KBM-7 (cell line): Measurements from ENCODE around the gene HIPK4.
"Not testable (repeated sequence)": the region's sequence is repeated elsewhere in the genome, so short reads cannot be mapped to it uniquely, and the experiment has no call there.

Source experiments
- DNase-seq: peaks from one replicate; pipeline ENCODE4 v3.0.0-alpha.2; 2015
- in situ Hi-C: fragments of 300-500 bp; cut with MboI; formaldehyde crosslinking; loops from 2 replicates; pipeline ENCODE4 v1.14.3; 2020; ENCODE audit warnings: low sequenced_read_pairs, low pct_unique_long_range_greater_than_20kb, mixed read lengths

The HIPK4 gene, protein sequence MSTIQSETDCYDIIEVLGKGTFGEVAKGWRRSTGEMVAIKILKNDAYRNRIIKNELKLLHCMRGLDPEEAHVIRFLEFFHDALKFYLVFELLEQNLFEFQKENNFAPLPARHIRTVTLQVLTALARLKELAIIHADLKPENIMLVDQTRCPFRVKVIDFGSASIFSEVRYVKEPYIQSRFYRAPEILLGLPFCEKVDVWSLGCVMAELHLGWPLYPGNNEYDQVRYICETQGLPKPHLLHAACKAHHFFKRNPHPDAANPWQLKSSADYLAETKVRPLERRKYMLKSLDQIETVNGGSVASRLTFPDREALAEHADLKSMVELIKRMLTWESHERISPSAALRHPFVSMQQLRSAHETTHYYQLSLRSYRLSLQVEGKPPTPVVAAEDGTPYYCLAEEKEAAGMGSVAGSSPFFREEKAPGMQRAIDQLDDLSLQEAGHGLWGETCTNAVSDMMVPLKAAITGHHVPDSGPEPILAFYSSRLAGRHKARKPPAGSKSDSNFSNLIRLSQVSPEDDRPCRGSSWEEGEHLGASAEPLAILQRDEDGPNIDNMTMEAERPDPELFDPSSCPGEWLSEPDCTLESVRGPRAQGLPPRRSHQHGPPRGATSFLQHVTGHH

DNA sequence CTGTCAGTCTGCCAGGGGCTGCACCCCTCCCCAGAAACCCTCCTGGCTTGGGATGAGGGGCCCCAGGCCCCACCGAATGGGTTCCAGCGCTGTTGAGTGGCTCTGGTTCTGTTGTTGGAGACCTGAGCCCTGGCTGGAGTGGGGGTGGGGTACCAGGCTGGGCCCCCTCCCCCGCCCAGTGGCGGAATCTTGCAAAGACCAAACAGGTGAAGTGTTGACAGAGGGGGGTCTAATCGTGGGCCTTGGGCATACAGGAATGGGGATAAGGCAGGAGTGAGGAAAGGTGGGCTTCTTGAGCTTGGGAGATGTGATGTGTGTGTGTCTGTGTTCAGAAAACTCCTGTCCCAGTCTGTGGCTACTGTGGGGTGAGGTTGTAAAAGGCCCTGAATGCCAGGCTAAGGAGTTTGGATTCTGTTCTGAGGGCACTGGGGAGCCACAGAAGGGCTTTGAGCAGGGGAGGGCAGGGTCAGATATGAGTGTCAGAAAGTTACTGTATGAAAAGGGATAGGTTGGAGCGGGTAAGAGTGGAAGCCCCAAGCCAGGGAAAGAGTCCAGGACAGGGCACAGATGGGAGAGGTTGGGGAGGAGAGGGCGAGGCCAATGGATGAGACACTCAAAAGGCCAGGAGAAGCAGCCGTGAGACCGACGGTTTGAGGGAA is at the start of gene HIPK4:
Gene HIPK4, minus strand, starts transcription at position 98 of the 659 bp plus-strand sequence. CDS start 279 bp downstream, outside the sequence.
- no peak for DNase-seq
- in situ Hi-C loops, result no loop called here

DNA sequence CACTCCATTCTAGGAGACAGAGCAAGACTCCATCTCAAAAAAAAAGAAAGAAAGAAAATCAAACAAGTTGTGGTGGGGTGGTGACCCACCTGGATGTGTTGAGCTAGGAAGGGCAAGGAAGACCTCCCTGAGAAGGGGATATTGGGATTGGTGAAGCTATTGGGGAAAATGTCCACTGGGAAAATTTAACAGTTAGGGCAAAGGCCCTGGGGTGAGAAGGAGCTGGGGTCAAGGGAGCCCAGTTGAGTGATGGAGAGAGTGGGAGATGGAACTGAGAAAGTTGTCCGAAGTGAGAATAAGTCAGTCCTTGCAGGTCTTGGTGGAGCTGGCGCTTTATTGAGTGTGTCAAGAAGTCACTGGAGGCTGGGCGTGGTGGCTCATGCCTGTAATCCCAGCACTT is 48.3 kb upstream of the HIPK4 start:
- in situ Hi-C loops, result no loop called here

DNA sequence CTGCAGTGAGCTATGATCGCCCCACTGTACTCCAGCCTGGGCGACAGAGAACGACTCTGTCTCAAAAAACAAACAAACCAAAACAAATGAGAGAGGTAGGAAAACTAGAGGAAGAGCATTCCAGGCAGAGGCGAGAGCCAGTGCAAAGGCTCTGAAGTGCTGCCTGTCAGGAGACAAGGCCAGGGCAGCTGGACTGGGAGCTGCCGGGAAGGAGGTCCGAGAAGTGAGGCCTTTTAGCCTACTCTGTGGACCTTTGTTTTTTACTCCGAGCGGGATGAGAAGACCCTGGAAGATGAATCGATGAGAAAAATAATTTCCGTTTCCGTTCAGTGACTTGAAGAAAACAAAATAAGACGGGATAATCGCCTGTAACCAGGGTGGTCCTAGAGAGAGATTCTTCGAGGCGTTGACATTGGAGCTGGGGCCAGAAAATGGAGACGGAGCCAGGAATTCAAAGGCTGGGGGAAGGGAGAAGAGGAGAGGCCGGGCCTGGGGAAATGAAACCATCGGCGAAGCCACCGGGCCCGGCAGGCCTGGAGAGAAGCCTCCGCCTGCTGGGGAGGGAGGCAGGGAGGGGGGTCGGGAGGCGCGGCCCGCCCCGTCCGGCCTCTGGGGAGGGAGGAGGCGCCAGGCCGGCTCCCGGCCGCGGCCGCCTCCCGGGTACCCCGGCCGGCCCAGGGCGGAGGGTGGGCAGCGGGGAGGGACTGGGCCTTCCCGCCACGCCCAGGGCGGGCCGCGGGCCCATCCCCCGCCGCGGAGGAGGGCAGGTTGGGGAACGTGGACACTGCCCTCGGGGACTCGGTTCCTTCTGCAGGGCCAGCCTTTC is 43.6 kb upstream of the HIPK4 start:
- in situ Hi-C loops, result no loop called here

More for the DNA sequence above, 48.3 kb upstream of the HIPK4 start:
- DNase-seq, result no peak

DNA sequence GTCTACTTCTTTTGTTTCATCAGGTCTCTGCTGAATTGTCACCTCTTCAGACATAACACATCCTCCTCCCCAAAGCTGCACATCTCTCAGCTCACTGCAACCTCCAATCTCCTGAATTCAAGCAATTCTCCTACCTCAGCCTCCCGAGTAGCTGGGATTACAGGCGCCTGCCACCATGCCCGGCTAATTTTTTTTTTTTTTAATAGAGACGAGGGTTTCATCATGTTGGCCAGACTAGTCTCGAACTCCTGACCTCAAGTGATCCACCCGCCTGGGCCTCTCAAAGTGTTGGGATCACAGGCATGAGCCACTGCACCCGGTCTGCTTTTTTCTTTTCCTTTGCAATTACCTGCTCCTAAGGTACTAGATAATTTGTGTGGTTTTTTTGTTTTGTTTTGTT is 42.8 kb upstream of the HIPK4 start:
- in situ Hi-C loops, DNase-seq: not testable (repeated sequence)

More for the DNA sequence above, 43.6 kb upstream of the HIPK4 start:
- DNase-seq, result peak; percentile 75

DNA sequence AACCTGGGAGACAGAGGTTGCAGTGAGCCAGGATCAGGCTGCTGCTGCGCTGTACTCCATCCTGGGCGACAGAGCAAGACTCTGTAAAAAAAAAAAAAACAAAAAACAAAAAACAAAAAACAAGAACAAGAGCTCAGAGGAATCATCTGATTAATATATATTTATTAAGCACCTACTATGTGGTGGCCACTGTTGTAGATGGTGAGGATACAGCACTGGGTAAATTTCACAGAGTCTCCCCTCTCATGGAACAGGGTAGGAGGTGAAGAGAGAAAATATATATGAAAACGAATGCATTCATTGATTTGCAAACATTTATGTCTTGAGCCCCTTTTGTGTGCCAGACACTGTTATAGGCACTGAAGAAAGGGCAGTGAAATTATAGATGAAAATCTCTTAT is 41.7 kb upstream of the HIPK4 start:
- no peak for DNase-seq
- in situ Hi-C loops, result no loop called here

DNA sequence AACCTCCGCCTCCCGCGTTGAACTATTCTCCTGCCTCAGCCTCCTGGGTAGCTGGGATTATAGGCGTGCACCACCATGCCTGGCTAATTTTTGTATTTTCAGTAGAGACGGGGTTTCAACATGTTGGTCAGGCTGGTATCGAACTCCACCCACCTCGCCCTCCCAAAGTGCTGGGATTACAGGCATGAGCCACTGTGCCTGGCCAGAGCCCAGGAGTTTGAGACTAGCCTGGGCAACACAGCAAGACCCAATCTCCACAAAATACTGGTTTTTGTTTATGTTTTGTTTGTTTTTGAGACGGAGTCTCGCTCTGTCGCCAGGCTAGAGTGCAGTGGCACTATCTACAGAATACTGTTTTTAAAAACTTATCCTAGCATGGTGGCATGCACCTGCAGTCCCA is 40.3 kb upstream of the HIPK4 start:
- in situ Hi-C loops, result not testable (repeated sequence)

DNA sequence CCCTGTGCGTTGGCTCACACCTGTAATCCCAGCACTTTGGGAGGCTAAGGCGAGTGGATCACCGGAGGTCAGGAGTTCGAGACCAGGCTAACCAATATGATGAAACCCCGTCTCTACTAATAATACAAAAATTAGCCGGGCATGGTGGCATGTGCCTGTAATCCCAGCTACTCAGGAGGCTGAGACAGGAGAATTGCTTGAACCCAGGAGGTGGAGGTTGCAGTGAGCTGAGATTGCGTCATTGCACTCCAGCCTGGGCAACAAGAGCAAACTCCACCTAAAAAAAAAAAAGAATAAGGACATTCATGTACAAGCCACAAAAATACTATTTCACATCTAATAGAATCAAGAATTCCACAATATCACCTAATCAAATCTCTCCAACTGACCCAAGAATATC is 38.2 kb upstream of the HIPK4 start:
- in situ Hi-C loops, DNase-seq: not testable (repeated sequence)

More for the DNA sequence above, 40.3 kb upstream of the HIPK4 start:
- DNase-seq, result not testable (repeated sequence)

DNA sequence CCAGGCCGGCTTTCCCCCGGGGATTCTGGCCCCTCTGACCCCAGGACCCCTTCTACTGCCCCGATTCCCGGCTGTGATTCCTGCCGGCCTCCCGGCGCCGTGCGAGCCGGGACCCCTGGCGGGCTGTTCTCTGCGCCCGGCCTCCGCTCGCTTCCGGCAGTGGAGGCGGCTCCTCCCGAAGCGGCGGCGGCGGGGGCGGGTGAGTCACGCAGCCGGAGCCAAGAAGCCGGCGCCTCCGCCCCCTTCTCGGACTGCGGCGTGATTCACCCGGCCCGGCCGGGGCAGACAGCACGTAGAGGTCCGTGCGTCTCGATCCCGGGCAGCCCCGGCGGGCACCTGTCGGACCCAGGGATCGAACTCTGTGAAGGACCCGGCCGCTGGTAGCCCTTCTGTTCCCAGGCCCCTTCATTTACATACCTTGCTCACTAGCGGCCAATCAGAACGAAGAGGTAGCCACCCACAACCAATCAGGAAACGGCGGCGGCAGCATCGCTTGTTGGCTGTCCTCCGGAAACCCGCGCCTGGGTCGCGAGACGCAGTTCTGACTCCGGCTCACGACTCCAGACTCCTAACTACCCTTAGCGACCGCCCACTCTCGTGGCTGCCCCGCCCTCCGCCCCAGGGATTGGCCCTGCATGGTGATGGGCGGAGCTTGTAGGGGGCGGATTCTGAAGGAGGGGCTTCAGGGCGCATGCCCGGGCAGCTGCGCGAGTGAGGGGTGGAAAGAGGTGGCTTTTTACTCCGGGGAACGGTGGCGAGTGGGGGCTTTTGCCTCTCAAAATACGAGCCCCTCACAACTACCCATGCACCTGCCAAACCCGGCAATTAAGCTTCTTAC is 35.7 kb upstream of the HIPK4 start, which contains the start of gene SERTAD1:
Gene SERTAD1, minus strand, starts transcription at position 543 of the 838 bp plus-strand sequence. CDS start 2,446 bp downstream, outside the sequence.
- DNase-seq, result peak; percentile 99
- in situ Hi-C loops, result no loop called here

DNA sequence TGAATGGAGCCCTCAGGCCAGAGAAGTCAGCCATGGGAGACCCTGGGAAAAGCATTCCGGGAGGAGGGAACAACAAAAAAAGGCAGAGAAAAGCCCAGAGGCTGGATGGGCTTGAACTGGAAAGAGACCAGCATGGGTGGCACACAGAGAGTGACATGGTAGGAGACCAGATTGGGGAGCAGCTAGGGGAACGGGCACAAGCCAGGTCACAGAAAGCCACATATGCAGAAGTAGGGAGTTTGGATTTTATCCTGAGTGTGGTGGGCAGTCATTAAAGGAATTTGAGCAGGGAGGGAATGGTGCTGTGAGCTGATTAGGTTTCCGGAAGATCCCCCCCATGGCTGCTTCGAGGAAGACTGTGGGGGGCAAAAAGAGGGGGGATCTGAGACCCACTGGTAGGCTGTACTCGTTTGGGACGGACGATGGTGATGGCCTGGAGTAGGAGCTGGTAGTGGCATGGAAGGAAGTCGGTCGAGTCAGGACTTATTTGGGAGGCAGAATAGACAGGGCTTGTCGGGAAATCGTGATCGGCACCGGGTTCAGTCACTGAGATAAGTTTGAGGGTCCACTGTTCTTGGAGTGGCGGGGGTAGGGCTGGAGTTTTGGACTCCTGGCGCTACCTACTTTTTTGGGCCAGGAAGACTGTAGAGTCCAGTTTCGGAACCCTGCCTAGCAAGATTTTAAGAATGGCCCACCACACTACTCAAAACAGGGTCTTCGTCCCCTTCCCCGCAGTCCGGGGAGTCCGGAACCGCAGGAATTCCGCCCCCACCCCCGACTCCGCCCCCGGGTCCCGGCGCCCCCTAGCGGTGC is 34.9 kb upstream of the HIPK4 start:
- DNase-seq, result no peak
- in situ Hi-C loops, result no loop called here

DNA sequence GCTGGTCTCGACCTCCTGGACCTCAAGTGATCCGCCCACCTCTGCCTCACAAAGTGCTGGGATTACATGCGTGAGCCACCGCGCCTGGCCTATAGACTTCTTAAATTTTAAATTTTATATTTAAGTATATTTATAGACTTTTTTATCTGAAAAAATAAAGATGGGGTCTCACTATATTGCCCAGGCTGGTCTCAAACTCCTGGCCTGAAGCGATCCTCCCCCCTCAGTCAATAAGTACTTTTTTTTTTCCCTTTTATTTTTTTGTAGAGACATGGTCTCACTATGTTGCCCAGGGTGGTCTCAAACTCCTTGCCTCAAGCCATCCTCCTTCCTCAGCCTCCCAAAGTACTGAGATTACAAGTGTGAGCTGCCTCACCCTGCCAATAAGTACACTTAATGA is 34.0 kb upstream of the HIPK4 start:
- DNase-seq, result no peak
- in situ Hi-C loops, result no loop called here

DNA sequence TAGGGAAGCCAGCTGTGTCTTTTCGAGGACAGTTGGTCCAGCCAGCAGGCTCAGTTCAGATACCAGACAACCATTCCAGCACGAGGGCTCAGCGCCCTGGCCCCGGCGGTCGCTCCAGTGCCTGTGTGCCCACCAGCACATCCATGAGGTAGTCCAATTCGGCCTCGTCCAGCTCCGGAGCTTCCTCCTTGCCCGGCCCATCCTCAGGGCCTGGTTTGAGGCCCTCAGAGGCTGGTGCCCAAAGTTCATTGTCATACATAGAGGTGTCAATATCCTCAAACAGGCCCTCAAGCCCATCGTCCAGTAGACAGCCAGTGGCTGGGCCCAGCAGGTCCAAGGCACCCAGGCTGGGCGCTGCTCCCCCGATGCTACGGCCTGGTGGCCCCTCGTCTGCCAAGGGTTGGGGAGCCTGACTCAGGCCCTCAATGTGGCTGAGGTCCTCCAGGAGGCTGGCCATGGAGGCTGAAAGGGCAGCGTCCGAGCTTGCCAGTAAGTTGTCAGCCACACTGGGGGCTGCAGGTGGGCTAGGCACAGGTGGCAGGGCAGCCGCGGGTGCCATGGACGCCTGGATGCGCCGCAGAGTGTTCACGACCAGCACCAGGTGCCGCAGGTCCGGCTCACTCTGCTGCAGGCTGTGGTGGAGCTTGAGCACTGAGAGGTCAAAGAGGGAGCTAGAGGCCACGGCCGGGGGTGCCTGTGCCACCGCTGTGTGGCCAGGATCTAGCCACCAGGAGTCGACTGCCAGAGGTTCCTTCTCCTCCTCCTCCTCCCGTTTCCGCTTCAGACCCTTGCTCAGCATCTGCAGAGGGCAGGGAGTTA is 33.0 kb upstream of the HIPK4 start:
- no peak for DNase-seq
- in situ Hi-C loops, result no loop called here

DNA sequence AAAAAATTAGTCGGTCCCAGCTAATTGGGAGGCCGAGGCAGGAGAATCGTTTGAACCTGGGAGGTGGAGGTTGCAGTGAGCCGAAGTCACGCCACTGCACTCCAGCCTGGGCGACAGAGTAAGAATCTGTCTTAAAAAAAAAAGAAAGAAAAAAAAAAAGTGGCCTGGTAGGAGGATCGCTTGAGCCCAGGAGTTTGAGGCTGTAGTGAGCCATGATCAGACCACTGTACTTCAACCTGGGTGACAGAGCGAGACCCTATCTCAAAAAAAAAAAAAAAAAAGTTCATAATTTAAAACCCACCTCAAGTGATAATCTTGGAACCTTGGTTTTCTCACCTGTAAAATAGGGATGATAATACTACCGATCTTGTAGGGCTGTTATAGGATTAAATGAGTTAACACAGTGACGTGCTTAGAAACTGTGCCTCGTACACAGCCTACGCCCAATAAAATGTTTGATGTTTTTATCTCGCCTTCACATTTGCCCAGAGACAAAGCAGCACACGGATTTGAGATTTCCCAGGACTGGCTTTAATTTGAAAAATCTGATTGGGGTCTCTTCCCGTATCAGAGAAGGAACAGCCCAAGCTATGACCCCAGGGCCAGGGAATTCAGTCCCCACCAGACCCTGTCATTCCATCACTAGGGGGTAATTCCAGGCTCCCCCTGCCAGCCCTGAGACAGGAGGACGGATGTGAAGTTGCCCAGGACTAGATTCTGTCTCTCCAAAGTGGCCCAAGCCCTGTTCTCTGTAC is 32.2 kb upstream of the HIPK4 start:
- in situ Hi-C loops, result no loop called here
- DNase-seq, result no peak

DNA sequence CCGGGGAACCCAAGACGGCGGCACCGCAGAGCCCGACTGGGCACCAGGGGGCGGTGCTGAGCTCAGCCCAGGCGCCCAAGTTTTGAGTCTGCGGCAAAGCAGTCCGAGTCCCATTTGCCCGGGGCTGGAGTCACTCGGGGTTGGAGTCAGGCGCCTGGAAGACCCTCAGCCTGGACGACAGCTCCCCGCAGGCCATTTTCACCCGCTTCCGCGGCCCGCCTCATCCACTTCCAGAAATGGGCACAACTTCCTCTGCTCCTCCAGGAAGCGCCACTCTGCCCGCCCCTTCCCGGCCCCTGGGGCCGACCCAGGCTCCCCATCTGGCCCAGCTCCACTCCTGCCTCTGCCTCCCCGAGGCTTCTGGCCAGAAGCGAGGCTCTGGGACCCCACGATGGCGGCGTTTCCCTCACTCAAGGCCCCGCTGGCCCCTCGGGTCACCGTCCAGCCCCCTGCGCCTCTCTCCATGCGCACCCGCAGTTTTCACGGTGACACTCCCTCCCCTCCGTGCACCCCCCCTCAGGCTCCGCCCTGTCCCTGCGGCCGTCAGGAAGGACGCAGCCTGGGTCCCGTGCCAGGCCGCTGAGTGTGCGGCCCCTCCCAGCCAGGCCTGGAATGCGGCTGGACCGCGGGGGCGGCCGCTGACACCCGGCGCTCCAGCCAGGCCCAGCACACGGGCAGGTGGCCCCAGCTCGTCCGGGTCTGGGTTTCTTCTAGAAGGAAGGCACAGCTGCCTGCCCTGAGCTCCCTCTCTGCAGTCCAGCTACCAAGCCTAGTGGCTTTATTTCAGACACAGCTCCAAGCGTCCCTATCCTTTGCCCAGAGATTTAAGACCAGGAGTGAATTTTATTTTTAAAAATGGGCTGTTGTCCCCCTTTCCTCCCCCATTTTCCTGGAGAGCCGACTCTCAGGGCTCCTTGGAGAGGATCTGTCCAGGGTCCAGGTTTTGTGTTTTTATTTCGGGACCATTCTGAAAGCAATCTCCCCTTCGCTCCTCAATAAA is 31.1 kb upstream of the HIPK4 start:
- in situ Hi-C loops, result no loop called here
- peak; percentile 90 for DNase-seq

DNA sequence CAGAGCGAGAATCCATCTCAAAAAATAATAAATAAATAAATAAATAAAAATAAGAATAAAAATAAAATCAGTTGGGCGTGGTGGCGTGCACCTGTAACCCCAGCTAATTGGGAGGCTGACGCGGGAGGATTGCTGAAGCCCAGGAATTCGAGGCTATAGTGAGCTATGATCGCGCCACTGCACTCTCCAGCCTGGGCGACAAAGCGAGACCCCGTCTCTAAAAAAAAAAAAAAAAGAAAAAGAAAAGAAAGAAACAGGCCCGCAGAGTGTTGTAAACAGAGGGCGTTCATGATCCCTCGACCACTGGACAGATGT is 30.4 kb upstream of the HIPK4 start:
- DNase-seq, result no peak
- in situ Hi-C loops, result no loop called here

DNA sequence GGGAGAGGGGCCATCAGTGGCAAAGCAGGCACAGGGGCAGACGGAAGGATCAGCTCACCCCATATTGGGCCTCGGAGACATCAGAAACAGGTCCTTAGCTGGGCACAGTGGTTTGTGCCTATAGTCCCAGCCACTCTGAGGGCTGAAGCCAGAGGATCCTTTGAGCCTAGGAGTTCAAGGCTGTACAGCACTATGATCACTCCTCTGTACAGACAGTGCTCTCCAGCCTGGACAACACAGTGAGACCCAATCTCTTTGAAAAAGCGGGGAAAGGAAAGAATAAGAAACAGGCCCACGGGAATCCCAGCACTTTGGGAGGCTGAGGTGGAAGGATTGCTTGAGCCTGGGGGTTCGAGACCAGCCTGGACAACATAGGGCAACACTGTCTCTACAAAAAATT is 29.8 kb upstream of the HIPK4 start:
- DNase-seq, result no peak
- in situ Hi-C loops, result no loop called here
